Mesendoderm (in vitro differentiated cells): ENCODE data around the gene LYRM2.

Experiments
- DNase-seq: peaks from one replicate; pipeline ENCODE4 v3.0.0; 2013
- H2AK5ac ChIP-seq: 2 replicates; pipeline ENCODE4 v1.6.1; 2013; ENCODE audit warnings: low read length, inconsistent platforms
- H2BK120ac ChIP-seq: 2 replicates; pipeline ENCODE4 v1.6.1; 2013; ENCODE audit warnings: low read depth, mild to moderate bottlenecking, low read length, moderate library complexity, mixed read lengths
- H2BK15ac ChIP-seq: replicated peaks from 2 replicates; pipeline ENCODE4 v1.6.1; 2013; ENCODE audit warnings: low read depth, mild to moderate bottlenecking, moderate library complexity
- H2BK5ac ChIP-seq: 2 replicates; pipeline ENCODE4 v1.6.1; 2013; ENCODE audit warnings: low read length, inconsistent platforms
- H3K18ac ChIP-seq: 2 replicates; pipeline ENCODE4 v1.6.1; 2013; ENCODE audit warnings: mild to moderate bottlenecking, low read length, mixed read lengths
- H3K23ac ChIP-seq: one replicate; pipeline ENCODE4 v1.6.1; 2013; ENCODE audit warnings: low read length
- H3K27ac ChIP-seq: 2 replicates; pipeline ENCODE4 v1.5.1; 2013; ENCODE audit warnings: low read depth, mild to moderate bottlenecking, inconsistent platforms, low read length, moderate library complexity
- H3K27me3 ChIP-seq: 2 replicates; pipeline ENCODE4 v1.6.1; 2013; ENCODE audit warnings: low read length, control low read depth, mild to moderate bottlenecking, inconsistent platforms; ENCODE audit not compliant: insufficient read depth, poor library complexity
- H3K36me3 ChIP-seq: 2 replicates; pipeline ENCODE4 v1.6.1; 2013; ENCODE audit warnings: low read length, inconsistent platforms; ENCODE audit not compliant: control insufficient read depth, insufficient read depth
- H3K4ac ChIP-seq: one replicate; pipeline ENCODE4 v1.6.1; 2013; ENCODE audit warnings: low read depth, mild to moderate bottlenecking, low read length, moderate library complexity
- H3K4me1 ChIP-seq: 2 replicates; pipeline ENCODE4 v1.6.1; 2013; ENCODE audit warnings: low read depth, low read length, inconsistent platforms; ENCODE audit not compliant: control insufficient read depth
- H3K4me2 ChIP-seq: 2 replicates; pipeline ENCODE4 v1.6.1; 2013; ENCODE audit warnings: low read length
- H3K4me3 ChIP-seq: 2 replicates; pipeline ENCODE4 v1.5.1; 2013; ENCODE audit warnings: mild to moderate bottlenecking, low read length
- H3K56ac ChIP-seq: one replicate; pipeline ENCODE4 v1.6.1; 2013; ENCODE audit warnings: low read length
- H3K79me1 ChIP-seq: 2 replicates; pipeline ENCODE4 v1.6.1; 2013; ENCODE audit warnings: low read length, inconsistent platforms
- H3K79me2 ChIP-seq: 2 replicates; pipeline ENCODE4 v1.6.1; 2013; ENCODE audit warnings: mild to moderate bottlenecking, low read length; ENCODE audit not compliant: control insufficient read depth, insufficient read depth
- H3K9ac ChIP-seq: 2 replicates; pipeline ENCODE4 v1.6.1; 2013; ENCODE audit warnings: low read length, inconsistent platforms
- H4K5ac ChIP-seq: one replicate; pipeline ENCODE4 v1.6.1; 2013; ENCODE audit warnings: low read length
- H4K8ac ChIP-seq: one replicate; pipeline ENCODE4 v1.6.1; 2013; ENCODE audit warnings: low read depth, mild to moderate bottlenecking, control low read depth, low read length, moderate library complexity
- WGBS: extraction: QIAGEN DNeasy Blood & Tissue Kit; methylation state at CpG from one replicate; pipeline ENCODE4 v1.1.7; 2013; ENCODE audit warnings: low lambda C conversion rate, missing lambda C conversion rate; ENCODE audit not compliant: insufficient coverage; ENCODE audit errors: extremely low coverage; 5-methylcytosine and 5-hydroxymethylcytosine counted together

The LYRM2 gene

DNA sequence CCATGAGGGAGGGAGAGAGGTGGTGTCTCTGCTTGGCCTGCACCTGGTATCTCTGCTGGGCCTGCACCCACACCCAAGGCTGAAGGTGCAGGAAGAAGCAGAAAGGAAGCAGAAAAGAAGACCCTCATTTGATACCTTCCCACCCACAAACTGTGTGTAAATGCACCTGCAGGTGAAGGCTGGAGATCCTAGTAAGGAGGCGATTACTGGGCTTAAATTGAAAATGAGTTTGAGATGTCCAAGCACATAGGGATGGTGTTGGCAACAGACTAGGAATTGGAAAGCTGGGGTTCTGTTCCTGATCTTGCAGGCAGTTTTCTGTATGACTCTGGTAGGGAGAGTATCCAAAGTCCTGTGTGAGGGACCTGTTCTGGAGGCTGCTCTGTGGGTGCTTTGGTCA lies 74.7 kb downstream of the LYRM2 start:
- no peak overlapping the region for H3K4me2 ChIP-seq
- no peak overlapping the region for H2AK5ac ChIP-seq
- H4K8ac ChIP-seq, result no peak overlapping the region
- DNase-seq, result no peak
- H2BK5ac ChIP-seq, result no peak overlapping the region
- H4K5ac ChIP-seq, result no peak overlapping the region
- no peak overlapping the region for H3K9ac ChIP-seq
- no peaks in the 10 kb centered on the region for H3K79me2 ChIP-seq
- H3K36me3 ChIP-seq, result no peaks in the 10 kb centered on the region
- H3K56ac ChIP-seq, result no peak overlapping the region
- H3K4ac ChIP-seq, result no peak overlapping the region
- H3K4me3 ChIP-seq, result no peak overlapping the region
- no CpG with 5 or more reads among the region's 1 CpG for WGBS
- peaks cover 4% of the 10 kb centered on the region for H3K4me1 ChIP-seq
- no peaks in the 10 kb centered on the region for H3K27me3 ChIP-seq
- H3K79me1 ChIP-seq, result peaks cover 2% of the 10 kb centered on the region
- no peak overlapping the region for H3K18ac ChIP-seq
- no peak overlapping the region for H3K23ac ChIP-seq
- H3K27ac ChIP-seq, result no peak overlapping the region
- no peak overlapping the region for H2BK15ac ChIP-seq
- no peak overlapping the region for H2BK120ac ChIP-seq

DNA sequence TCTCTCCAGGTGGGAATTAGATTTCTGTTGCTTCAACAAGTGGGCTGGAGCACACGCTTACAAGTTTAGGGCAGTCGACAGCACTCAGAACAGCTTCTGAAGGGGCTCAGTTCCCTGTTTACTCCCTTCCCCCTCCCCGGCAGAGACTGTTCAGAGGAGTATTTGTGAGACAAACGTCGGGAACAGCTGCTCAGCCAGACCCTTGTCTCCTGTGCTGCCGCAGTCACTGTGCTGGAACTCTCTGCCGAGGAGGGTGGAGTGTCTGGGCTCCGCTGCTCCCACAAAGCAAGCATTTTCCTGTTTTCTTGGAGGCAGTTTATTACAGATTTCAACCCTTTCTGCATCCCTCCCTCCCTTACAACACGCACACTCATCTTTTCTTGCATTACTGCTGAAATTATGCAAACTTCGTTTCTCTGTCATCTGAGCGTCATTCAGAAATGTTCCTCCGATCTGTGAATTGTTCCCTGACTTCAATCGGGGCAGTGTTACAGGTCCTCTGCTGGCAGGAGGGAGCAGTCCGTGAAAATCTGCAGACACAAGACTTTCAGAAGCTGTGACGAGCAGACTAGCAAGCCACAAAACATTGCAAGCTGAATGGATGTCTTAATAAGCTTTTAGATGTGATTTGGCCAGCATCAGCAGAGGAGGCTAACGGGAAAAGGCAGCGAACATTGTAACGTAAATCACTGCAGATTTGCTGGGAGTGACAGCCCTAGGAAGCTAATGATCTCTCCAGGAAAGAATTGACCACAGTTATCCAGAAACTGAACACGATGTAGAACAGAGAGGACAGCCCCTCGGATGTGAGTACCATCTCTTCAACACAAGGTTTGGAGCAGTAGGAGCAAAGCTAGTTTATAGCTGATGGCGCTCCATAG lies 76.2 kb downstream of the LYRM2 start:
- H3K4me1 ChIP-seq, result peaks cover 4% of the 10 kb centered on the region
- H3K4ac ChIP-seq, result no peak overlapping the region
- H3K18ac ChIP-seq, result no peak overlapping the region
- no peak overlapping the region for H3K9ac ChIP-seq
- H3K36me3 ChIP-seq, result no peaks in the 10 kb centered on the region
- no peak overlapping the region for H2BK15ac ChIP-seq
- H3K23ac ChIP-seq, result no peak overlapping the region
- H3K4me3 ChIP-seq, result no peak overlapping the region
- no peak overlapping the region for H2BK5ac ChIP-seq
- peaks cover 2% of the 10 kb centered on the region for H3K79me1 ChIP-seq
- no peak overlapping the region for H4K5ac ChIP-seq
- H3K4me2 ChIP-seq, result no peak overlapping the region
- no peak overlapping the region for H3K27ac ChIP-seq
- H4K8ac ChIP-seq, result no peak overlapping the region
- no peak overlapping the region for H2AK5ac ChIP-seq
- H3K27me3 ChIP-seq, result no peaks in the 10 kb centered on the region
- H2BK120ac ChIP-seq, result no peak overlapping the region
- WGBS, result no CpG with 5 or more reads among the region's 21 CpGs
- no peaks in the 10 kb centered on the region for H3K79me2 ChIP-seq
- peak overlapping the region; percentile 18 for H3K56ac ChIP-seq
- no peak for DNase-seq

DNA sequence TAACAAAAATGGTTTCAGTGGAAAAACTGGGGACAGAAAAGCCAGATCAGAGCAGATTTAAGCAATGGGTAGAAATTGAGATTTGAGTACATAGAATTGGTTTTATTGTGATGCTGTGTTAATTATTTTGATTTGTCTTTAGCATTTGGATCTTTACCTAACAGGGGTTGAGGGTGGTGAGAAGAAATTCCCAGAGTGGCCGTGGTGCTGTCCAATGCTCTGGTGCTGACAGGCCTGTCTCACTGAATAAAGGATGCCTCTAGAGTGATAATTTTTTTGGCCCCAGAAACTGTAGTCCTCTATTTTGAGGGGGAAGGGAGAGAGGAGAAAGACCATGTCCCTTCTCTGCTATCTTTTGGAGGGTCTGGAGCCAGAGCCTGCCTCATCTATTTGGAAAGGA lies 79.1 kb downstream of the LYRM2 start:
- no peak overlapping the region for H3K4me3 ChIP-seq
- H3K18ac ChIP-seq, result no peak overlapping the region
- peaks cover 2% of the 10 kb centered on the region for H3K79me1 ChIP-seq
- no peak overlapping the region for H3K23ac ChIP-seq
- DNase-seq, result no peak
- H4K8ac ChIP-seq, result no peak overlapping the region
- H3K27ac ChIP-seq, result no peak overlapping the region
- H3K27me3 ChIP-seq, result no peaks in the 10 kb centered on the region
- H3K4me2 ChIP-seq, result no peak overlapping the region
- no CpG with 5 or more reads among the region's 1 CpG for WGBS
- no peak overlapping the region for H3K56ac ChIP-seq
- no peaks in the 10 kb centered on the region for H3K36me3 ChIP-seq
- H2BK120ac ChIP-seq, result no peak overlapping the region
- H3K4me1 ChIP-seq, result peaks cover 10% of the 10 kb centered on the region
- no peak overlapping the region for H3K4ac ChIP-seq
- H3K79me2 ChIP-seq, result no peaks in the 10 kb centered on the region
- no peak overlapping the region for H2BK15ac ChIP-seq
- no peak overlapping the region for H2BK5ac ChIP-seq
- H4K5ac ChIP-seq, result no peak overlapping the region
- H3K9ac ChIP-seq, result no peak overlapping the region
- no peak overlapping the region for H2AK5ac ChIP-seq

DNA sequence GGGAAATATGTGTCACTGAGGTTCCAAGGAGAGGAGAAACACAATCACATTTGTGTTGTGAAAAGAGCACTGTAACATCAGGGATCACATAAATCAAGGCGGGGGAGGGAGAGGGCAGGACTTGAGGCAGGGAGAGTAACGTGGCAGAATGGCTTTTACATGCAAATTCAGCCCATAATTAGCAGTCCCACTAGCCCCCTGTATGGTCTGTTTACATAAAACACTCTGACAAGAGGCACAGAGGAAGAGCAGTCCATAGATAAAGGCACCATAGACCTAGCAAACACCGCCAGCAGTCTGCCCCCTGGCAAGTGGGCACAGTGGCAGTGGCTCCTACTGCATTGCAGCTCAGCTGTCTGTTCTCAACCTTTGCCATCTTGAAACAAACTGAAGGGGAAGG lies 82.7 kb downstream of the LYRM2 start:
- Histone ChIP-seq H3K9ac (no peak overlapping the region), H3K4me1 (peaks cover 15% of the 10 kb centered on the region), H3K27me3 (no peaks in the 10 kb centered on the region), H2BK120ac (no peak overlapping the region), H3K79me1 (peaks cover 3% of the 10 kb centered on the region), H3K18ac (no peak overlapping the region), H3K4me2 (no peak overlapping the region), H3K4ac (no peak overlapping the region), H4K8ac (no peak overlapping the region), H3K79me2 (no peaks in the 10 kb centered on the region), H3K27ac (no peak overlapping the region), H4K5ac (no peak overlapping the region), H3K23ac (no peak overlapping the region), H3K4me3 (no peak overlapping the region), H2AK5ac (no peak overlapping the region), H2BK5ac (no peak overlapping the region), H3K36me3 (no peaks in the 10 kb centered on the region), H3K56ac (no peak overlapping the region), H2BK15ac (no peak overlapping the region)
- peak; percentile 49 for DNase-seq
- WGBS, result no CpG with 5 or more reads among the region's 3 CpGs

DNA sequence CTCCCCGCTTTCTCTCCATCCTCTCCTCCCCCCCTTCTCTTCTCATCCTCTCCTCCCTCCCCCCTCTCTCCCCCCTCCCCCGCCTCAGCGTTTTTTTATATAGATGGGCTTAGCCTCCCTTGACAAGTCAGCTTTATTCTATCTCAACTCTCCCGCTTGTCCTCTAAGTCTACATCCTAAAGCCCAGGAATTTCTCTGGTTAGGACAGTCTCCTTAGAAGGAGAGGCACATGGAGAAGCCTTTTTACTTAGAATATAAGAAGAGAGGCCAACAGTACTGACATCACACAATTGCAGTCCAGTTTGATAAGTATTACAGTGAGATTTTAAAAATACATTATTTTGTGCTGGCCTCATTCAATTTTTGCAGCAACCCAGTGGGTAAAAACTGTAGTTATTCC lies 83.5 kb downstream of the LYRM2 start:
- Histone ChIP-seq H3K4ac (no peak overlapping the region), H4K5ac (no peak overlapping the region), H2BK5ac (no peak overlapping the region), H2BK120ac (no peak overlapping the region), H3K18ac (no peak overlapping the region), H3K27me3 (no peaks in the 10 kb centered on the region), H2BK15ac (no peak overlapping the region), H3K9ac (no peak overlapping the region), H3K4me2 (no peak overlapping the region), H4K8ac (no peak overlapping the region), H3K4me1 (peaks cover 15% of the 10 kb centered on the region), H3K27ac (no peak overlapping the region), H3K4me3 (no peak overlapping the region), H2AK5ac (no peak overlapping the region), H3K79me2 (no peaks in the 10 kb centered on the region), H3K36me3 (no peaks in the 10 kb centered on the region), H3K56ac (no peak overlapping the region), H3K79me1 (peaks cover 3% of the 10 kb centered on the region), H3K23ac (no peak overlapping the region)
- DNase-seq, result no peak
- no CpG with 5 or more reads among the region's 4 CpGs for WGBS

DNA sequence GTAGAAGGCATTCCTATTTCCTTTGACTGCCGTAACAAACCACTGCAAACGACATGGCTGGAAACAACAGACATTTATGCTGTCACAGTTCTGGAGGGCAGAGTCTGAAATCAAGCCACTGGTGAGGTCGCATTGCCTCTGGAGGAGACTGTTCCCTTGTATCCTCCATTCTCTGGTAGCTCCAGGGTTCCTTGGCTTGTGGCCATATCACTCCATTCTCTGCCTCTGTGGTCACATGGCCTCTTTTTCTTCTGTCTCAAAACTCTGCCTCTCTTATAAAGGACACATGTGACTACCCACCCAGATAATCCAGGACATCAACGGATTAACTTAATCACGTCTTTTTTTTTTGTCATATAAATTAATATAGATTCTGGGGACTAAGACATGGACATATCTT lies 84.4 kb downstream of the LYRM2 start:
- H4K8ac ChIP-seq, result no peak overlapping the region
- no peak overlapping the region for H3K4ac ChIP-seq
- H2BK15ac ChIP-seq, result no peak overlapping the region
- DNase-seq, result no peak
- peaks cover 15% of the 10 kb centered on the region for H3K4me1 ChIP-seq
- H3K56ac ChIP-seq, result no peak overlapping the region
- H2BK120ac ChIP-seq, result no peak overlapping the region
- no peaks in the 10 kb centered on the region for H3K27me3 ChIP-seq
- no peak overlapping the region for H3K23ac ChIP-seq
- no peak overlapping the region for H4K5ac ChIP-seq
- no peak overlapping the region for H3K4me2 ChIP-seq
- H3K18ac ChIP-seq, result no peak overlapping the region
- H3K4me3 ChIP-seq, result no peak overlapping the region
- H3K79me2 ChIP-seq, result no peaks in the 10 kb centered on the region
- no peaks in the 10 kb centered on the region for H3K36me3 ChIP-seq
- H3K79me1 ChIP-seq, result peaks cover 3% of the 10 kb centered on the region
- H2AK5ac ChIP-seq, result no peak overlapping the region
- no CpG with 5 or more reads among the region's 5 CpGs for WGBS
- H3K27ac ChIP-seq, result no peak overlapping the region
- no peak overlapping the region for H3K9ac ChIP-seq
- no peak overlapping the region for H2BK5ac ChIP-seq
